ENCODE measurements around the gene ANO1. TPM values are rescaled to one million over a fixed set of nuclear protein-coding genes. Genes with fewer than 3 reads are reported as not detected.

ANO1 gene
- total RNA-seq, 1 donor from 2014 or later: 9.0 TPM

DNA sequence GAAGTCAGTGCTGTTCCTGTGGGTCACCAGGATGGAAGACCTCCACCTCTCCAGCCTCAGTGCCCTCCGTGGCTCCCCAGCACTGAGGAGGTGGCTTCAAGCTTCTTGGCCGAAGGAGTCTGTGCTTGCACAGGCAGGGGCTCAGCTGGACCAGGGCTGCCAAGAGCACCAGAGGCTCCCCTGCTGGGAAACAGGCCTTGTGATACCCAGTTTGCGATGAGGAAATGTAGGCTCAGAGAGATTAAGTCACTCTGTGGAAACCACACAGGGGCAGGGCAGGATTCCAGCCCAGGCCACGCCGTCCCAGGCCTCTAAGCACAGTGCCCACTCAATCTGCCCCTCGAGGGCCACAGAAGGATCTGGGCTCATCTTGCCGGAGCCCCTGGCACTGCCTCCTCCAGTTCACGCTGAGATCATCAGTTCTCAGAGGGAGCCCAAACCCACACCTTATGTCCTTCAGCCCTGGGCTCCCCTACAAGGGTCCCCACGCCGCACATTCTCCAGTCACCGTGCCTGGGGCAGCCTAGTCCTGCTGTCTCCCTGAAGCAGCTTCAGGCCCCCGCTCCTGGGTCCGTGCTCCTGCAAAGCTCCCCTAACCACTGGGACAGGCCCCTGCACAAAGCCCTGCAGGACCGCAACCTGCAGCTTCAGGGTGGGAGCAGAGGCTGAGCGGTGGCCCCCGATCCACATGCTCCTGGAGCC, 21.6 kb downstream of the ANO1 start:
- Histone ChIP-seq H3K4me1 (no peaks in the 10 kb centered on the region), H3K27me3 (ENCODE audit: low read depth) (peaks cover 6% of the 10 kb centered on the region), H3K4me3 (no peak overlapping the region), H3K27ac (no peak overlapping the region), H3K9me3 (no peaks in the 10 kb centered on the region), H3K36me3 (no peaks in the 10 kb centered on the region)
- TF ChIP-seq, protein P1, sequence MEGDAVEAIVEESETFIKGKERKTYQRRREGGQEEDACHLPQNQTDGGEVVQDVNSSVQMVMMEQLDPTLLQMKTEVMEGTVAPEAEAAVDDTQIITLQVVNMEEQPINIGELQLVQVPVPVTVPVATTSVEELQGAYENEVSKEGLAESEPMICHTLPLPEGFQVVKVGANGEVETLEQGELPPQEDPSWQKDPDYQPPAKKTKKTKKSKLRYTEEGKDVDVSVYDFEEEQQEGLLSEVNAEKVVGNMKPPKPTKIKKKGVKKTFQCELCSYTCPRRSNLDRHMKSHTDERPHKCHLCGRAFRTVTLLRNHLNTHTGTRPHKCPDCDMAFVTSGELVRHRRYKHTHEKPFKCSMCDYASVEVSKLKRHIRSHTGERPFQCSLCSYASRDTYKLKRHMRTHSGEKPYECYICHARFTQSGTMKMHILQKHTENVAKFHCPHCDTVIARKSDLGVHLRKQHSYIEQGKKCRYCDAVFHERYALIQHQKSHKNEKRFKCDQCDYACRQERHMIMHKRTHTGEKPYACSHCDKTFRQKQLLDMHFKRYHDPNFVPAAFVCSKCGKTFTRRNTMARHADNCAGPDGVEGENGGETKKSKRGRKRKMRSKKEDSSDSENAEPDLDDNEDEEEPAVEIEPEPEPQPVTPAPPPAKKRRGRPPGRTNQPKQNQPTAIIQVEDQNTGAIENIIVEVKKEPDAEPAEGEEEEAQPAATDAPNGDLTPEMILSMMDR (IDR thresholded peaks at IDR 0.05): no peak
- no peak for DNase-seq
- no peak for ATAC-seq
- intact Hi-C loops (cut with DNase I): no loop called here

DNA sequence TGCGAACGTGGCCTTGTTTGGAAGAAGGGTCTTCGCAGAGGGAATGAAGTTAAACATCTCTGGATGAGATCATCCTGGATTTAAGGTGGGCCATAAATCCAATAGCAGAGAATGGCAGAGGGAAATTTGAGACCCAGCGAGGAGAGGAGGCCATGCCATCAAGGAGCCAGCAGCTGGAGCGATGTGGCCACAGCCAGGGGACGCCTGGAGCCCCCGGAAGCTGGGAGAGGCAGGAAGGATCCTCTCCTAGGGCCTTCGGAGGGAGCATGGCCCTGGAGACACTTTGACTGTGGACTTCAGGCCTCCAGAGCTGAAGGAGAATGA, 22.1 kb downstream of the ANO1 start:
- TF ChIP-seq, protein P1 (IDR thresholded peaks at IDR 0.05): no peak
- Histone ChIP-seq H3K27me3 (ENCODE audit: low read depth) (peaks cover 6% of the 10 kb centered on the region), H3K9me3 (no peaks in the 10 kb centered on the region), H3K4me3 (no peak overlapping the region), H3K4me1 (no peaks in the 10 kb centered on the region), H3K27ac (no peak overlapping the region), H3K36me3 (no peaks in the 10 kb centered on the region)
- intact Hi-C loops (cut with DNase I): no loop called here
- ATAC-seq: no peak
- DNase-seq: no peak

DNA sequence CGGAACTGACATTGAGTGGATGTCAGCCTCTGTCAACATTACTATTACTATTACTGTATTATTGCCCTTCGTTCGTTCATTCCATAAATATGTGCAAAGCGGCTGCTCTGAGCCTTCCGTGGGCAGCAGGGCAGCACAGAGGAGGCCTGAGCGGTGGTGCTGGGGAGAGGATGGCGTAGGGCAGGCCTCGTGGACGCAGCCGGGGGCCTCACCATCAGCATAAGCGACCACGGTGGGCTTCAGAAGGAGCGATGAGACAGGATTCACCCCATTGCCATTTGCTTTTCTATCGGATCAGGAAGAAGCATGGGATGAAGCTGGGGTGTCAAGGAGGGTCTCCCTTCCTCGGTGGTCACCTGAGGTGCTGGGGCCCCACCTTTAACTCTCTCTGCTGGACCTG, 22.7 kb downstream of the ANO1 start:
- intact Hi-C loops (cut with DNase I): no loop called here
- ATAC-seq (no peak), DNase-seq (no peak)
- Histone ChIP-seq H3K4me3 (no peak overlapping the region), H3K4me1 (no peaks in the 10 kb centered on the region), H3K27me3 (ENCODE audit: low read depth) (peaks cover 6% of the 10 kb centered on the region), H3K36me3 (no peaks in the 10 kb centered on the region), H3K27ac (no peak overlapping the region), H3K9me3 (no peaks in the 10 kb centered on the region)
- TF ChIP-seq, protein P1 (IDR thresholded peaks at IDR 0.05): no peak

DNA sequence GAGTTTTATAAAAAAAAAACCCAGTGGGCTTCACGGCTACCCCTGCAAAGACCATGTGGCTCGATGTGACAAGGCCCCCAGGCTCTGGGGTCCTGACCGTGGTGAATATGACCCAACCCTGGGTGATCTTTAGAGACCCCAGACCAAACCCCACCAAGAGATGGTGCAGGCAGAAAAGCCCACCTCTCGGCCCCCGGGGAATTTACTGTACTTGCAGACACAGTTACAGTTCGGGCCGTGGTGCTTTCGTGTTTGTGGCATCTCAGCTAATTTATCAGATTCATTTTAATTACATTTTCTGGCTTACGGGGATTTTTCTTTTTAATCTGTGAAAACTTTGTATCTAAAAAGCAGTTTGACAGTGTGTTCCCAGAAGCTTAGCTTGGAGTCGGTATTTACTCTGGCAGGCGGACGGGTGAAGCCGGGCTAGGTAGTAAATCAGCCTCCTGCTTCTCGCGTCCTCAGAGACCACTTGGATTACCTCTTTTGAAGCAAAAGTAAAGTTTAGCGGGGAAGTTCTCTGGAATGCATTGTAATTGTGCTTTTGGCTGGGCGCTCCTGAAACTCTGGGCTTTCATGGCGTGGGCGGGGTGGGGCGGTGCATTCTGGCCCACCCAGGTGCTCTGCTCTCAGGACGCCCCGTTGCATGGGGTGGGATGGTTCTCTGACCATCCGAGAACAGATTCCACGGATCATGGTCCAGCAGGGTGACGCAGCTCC, 25.3 kb downstream of the ANO1 start:
- no peak overlapping the region for H3K27ac ChIP-seq
- H3K9me3 ChIP-seq: no peaks in the 10 kb centered on the region
- H3K27me3 ChIP-seq (ENCODE audit: low read depth): peaks cover 6% of the 10 kb centered on the region
- no peak overlapping the region for H3K4me3 ChIP-seq
- intact Hi-C loops (cut with DNase I): no loop called here
- DNase-seq (no peak), ATAC-seq (no peak)
- no peaks in the 10 kb centered on the region for H3K4me1 ChIP-seq
- TF ChIP-seq, protein P1 (IDR thresholded peaks at IDR 0.05): no peak
- H3K36me3 ChIP-seq: no peaks in the 10 kb centered on the region

DNA sequence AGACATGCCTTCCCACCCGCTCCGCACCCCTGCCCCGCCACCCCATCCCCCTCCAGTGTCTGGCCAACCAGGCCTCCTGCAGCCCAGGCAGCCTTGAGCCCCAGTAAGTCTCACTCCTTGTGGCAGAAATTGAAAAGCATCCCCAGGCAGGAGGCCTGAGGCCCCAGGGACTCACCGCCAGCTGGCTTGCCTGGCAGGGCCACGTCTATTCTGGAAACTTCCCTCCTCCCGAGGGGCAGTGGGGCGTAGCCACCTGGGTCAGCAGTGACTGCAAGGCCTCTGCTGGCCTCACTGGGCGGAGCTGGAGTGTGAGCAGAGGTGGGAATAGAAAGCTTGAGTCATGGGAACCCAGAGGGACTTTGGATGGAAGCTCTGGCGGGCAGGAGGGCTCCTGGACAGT, 26.3 kb downstream of the ANO1 start:
- TF ChIP-seq, protein P1 (IDR thresholded peaks at IDR 0.05): no peak
- no peak for ATAC-seq

More for the DNA sequence above, 26.3 kb downstream of the ANO1 start:
- intact Hi-C loops (cut with DNase I): no loop called here
- no peak for DNase-seq
- Histone ChIP-seq H3K9me3 (no peaks in the 10 kb centered on the region), H3K4me1 (no peaks in the 10 kb centered on the region), H3K27me3 (ENCODE audit: low read depth) (peaks cover 6% of the 10 kb centered on the region), H3K4me3 (no peak overlapping the region), H3K36me3 (no peaks in the 10 kb centered on the region), H3K27ac (no peak overlapping the region)

Data from lower lobe of right lung (tissue), 2 donors.